Measurements from ENCODE around the gene PARVG. TPM values are rescaled to one million over a fixed set of nuclear protein-coding genes. Genes with fewer than 3 reads are reported as not detected.
"Not testable (repeated sequence)": the region's sequence is repeated elsewhere in the genome, so short reads cannot be mapped to it uniquely, and the experiment has no call there.

PARVG gene
- total RNA-seq, 2 donors from 2014 or later: 89.1 to 94.7 TPM

DNA sequence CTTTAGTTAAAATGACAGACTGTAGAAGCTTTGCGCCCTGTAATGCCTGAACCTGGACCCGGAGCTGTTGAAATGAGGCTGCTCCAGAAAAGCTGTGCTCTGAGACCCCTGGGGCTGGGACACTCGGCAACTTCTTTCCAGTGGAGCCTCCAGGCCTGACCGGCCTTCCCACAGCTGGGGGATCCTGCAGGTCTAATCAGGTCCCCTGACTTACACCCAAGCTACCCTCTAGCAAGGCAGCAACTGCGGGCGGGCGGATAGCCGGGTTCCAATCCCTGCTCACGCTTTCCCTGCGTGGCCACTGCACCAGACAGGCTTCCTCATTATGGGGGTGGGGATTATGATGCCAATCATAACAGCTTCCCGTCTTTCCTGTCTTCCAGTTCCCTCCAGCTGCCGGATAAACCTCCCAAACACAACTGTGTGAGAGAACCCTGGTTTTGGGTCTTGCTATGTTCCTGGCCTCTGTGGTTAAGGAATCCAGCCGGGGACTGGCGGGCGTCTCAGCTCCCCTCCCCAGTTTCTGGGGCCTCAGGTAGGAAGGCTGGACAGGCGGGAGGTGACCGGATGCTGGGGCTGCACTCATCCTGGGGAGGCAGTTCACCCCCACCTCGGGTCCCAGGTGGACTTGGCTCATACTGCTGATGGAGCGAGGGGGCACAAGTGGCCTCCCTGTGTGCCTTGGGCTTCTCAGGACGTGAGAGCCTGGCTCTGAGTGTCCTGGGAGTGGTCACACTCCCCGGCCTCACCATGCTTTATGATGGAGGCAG lies 38.6 kb downstream of the PARVG start:
- no peak overlapping the region for H3K27ac Mint-ChIP-seq
- no peaks in the 10 kb centered on the region for H3K9me3 ChIP-seq (ENCODE audit: control insufficient read depth, low read length, poor library complexity, severe bottlenecking)
- no peaks in the 10 kb centered on the region for H3K36me3 Mint-ChIP-seq (ENCODE audit: low read depth)
- H3K27me3 Mint-ChIP-seq: peaks cover 18% of the 10 kb centered on the region
- DNase-seq (no peak), ATAC-seq (no peak)
- H3K4me1 Mint-ChIP-seq: peaks cover 6% of the 10 kb centered on the region
- no peak overlapping the region for H3K4me3 Mint-ChIP-seq

GRCh38 chr22:44220727-44221680 lies 40.3 kb downstream of the PARVG start:
- ATAC-seq (no peak), DNase-seq (no peak)
- no peaks in the 10 kb centered on the region for H3K36me3 Mint-ChIP-seq (ENCODE audit: low read depth)
- H3K27ac Mint-ChIP-seq: no peak overlapping the region
- H3K9me3 ChIP-seq (ENCODE audit: control insufficient read depth, low read length, poor library complexity, severe bottlenecking): no peaks in the 10 kb centered on the region
- peaks cover 6% of the 10 kb centered on the region for H3K4me1 Mint-ChIP-seq
- H3K4me3 Mint-ChIP-seq: no peak overlapping the region
- H3K27me3 Mint-ChIP-seq: peaks cover 30% of the 10 kb centered on the region

DNA sequence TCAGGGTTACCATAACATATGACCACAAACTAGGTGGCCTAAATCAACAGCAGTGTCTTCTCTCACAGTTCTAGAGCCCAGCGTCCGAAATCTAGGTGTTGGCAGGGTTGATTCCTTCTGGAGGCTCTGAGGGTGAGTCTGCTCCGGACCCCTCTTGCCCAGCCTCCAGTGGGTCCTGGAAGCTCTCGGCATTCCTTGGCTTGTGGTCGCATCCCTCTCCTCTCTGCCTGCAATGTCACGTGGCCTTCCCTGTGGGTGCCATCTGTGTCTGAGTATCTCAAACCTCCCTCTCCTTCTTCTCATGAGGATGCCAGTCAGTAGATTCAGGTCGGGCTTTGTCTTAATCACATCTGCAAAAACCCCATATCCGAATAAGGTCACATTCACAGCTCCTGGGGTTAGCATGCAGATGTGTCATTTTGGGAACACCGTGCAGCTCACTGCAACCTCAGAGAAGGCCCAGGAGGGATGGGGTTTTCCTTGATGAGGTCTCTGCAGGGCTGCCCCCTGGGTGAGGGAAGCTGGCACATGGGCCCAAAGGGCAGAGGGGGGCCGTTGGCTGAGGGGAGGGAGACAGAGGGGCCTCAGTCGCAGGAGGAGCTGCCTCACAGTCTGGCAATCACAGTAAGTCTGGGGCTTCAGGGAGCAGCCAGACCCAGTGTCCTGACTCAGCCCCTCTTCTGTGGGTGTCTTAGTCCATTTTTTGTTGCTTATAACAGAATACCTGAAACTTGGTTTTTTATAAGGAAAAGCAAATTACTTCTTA lies 41.2 kb downstream of the PARVG start:
- peaks cover 35% of the 10 kb centered on the region for H3K27me3 Mint-ChIP-seq
- peaks cover 6% of the 10 kb centered on the region for H3K4me1 Mint-ChIP-seq
- no peak overlapping the region for H3K4me3 Mint-ChIP-seq
- H3K27ac Mint-ChIP-seq: no peak overlapping the region
- no peaks in the 10 kb centered on the region for H3K36me3 Mint-ChIP-seq (ENCODE audit: low read depth)
- H3K9me3 ChIP-seq (ENCODE audit: control insufficient read depth, low read length, poor library complexity, severe bottlenecking): no peaks in the 10 kb centered on the region
- DNase-seq (no peak), ATAC-seq (no peak)

DNA sequence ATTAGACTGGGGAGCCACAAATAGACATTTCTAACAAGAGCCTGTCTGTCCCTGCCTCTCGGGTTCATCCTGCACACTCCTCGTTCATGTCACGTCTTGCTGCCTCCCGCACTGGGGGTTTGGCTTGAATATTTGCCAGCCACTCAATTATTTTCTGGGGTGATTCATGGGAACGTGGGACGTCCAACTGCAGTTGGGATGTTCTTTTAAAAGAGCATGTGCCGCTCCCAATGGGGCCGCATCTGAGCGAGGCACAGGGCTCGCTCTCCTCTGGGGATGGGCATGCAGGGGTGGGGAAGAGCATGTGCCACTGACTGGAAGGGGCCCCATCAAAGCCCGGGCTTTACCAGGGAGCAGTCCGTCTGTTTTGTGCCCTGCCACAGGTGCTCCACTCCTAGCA lies 43.4 kb downstream of the PARVG start:
- no peak overlapping the region for H3K4me3 Mint-ChIP-seq
- H3K27ac Mint-ChIP-seq: no peak overlapping the region
- ATAC-seq (no peak), DNase-seq (no peak)
- H3K9me3 ChIP-seq (ENCODE audit: control insufficient read depth, low read length, poor library complexity, severe bottlenecking): no peaks in the 10 kb centered on the region
- no peaks in the 10 kb centered on the region for H3K36me3 Mint-ChIP-seq (ENCODE audit: low read depth)
- H3K27me3 Mint-ChIP-seq: peaks cover 35% of the 10 kb centered on the region
- peaks cover 6% of the 10 kb centered on the region for H3K4me1 Mint-ChIP-seq

- H3K27ac Mint-ChIP-seq: no peak overlapping the region
- H3K27me3 Mint-ChIP-seq: peaks cover 35% of the 10 kb centered on the region
- peaks cover 3% of the 10 kb centered on the region for H3K9me3 ChIP-seq (ENCODE audit: control insufficient read depth, low read length, poor library complexity, severe bottlenecking)
- no peak overlapping the region for H3K4me3 Mint-ChIP-seq
- H3K4me1 Mint-ChIP-seq: peaks cover 6% of the 10 kb centered on the region
- no peak for ATAC-seq
- no peak for DNase-seq
- no peaks in the 10 kb centered on the region for H3K36me3 Mint-ChIP-seq (ENCODE audit: low read depth)
Measured at GRCh38 chr22:44225091-44225689, 44.5 kb downstream of the PARVG start.

GRCh38 chr22:44225812-44226211 lies 45.1 kb downstream of the PARVG start:
- H3K9me3 ChIP-seq (ENCODE audit: control insufficient read depth, low read length, poor library complexity, severe bottlenecking): peaks cover 3% of the 10 kb centered on the region
- Mint-ChIP-seq H3K27ac (no peak overlapping the region), H3K4me1 (peaks cover 6% of the 10 kb centered on the region), H3K27me3 (peaks cover 35% of the 10 kb centered on the region), H3K4me3 (no peak overlapping the region), H3K36me3 (ENCODE audit: low read depth) (no peaks in the 10 kb centered on the region)
- no peak for ATAC-seq
- DNase-seq: no peak

- ATAC-seq (no peak), DNase-seq (no peak)
- Mint-ChIP-seq H3K27me3 (peaks cover 18% of the 10 kb centered on the region), H3K27ac (no peak overlapping the region), H3K4me1 (no peaks in the 10 kb centered on the region), H3K4me3 (no peak overlapping the region), H3K36me3 (ENCODE audit: low read depth) (no peaks in the 10 kb centered on the region)
- H3K9me3 ChIP-seq (ENCODE audit: control insufficient read depth, low read length, poor library complexity, severe bottlenecking): peaks cover 3% of the 10 kb centered on the region
Measured at GRCh38 chr22:44229331-44229730, 48.6 kb downstream of the PARVG start.

- H3K27ac Mint-ChIP-seq: no peak overlapping the region
- H3K36me3 Mint-ChIP-seq (ENCODE audit: low read depth): no peaks in the 10 kb centered on the region
- DNase-seq (no peak), ATAC-seq (no peak)
- H3K4me3 Mint-ChIP-seq: no peak overlapping the region
- peaks cover 17% of the 10 kb centered on the region for H3K27me3 Mint-ChIP-seq
- no peaks in the 10 kb centered on the region for H3K4me1 Mint-ChIP-seq
- H3K9me3 ChIP-seq (ENCODE audit: control insufficient read depth, low read length, poor library complexity, severe bottlenecking): peaks cover 3% of the 10 kb centered on the region
Measured at GRCh38 chr22:44229809-44230208, 49.1 kb downstream of the PARVG start.

DNA sequence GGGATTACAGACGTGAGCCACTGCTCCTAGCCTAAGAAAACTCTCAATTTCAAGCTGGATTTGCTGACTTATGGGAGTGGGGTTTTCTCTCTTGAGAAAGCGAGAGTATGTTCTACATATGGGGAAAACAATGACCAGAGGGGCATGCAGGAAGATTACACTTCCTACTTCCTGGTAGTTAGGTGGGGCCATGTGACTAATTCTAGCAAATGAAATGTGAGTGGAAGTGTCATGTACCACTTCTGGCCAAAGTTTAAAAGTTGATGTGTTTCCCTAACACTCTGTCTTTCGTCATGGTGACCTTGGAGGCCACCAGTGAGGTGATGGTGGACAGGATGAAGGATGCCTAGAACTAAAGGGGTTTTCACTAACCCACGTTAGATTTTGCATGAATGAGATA lies 50.5 kb downstream of the PARVG start:
- H3K4me3 Mint-ChIP-seq: no peak overlapping the region
- H3K27me3 Mint-ChIP-seq: peaks cover 3% of the 10 kb centered on the region
- ATAC-seq (no peak), DNase-seq (no peak)
- H3K27ac Mint-ChIP-seq: no peak overlapping the region
- no peaks in the 10 kb centered on the region for H3K4me1 Mint-ChIP-seq
- H3K36me3 Mint-ChIP-seq (ENCODE audit: low read depth): no peaks in the 10 kb centered on the region
- H3K9me3 ChIP-seq (ENCODE audit: control insufficient read depth, low read length, poor library complexity, severe bottlenecking): peaks cover 3% of the 10 kb centered on the region

DNA sequence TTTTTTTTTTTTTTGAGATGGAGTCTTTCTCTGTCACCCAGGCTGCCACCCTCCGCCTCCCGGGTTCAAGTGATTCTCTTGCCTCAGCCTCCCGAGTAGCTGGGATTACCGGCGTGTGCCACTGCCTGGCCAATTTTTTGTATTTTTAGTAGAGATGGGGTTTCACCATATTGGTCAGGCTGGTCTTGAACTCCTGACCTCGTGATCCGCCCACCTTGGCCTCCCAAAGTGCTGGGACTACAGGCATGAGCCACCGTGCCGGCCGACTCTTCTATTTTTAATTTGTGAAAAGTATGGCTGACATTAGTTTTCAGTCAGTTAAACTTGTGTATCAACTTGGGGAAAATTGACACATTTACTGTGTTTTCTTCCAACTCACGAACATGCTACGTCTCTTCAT lies 53.6 kb downstream of the PARVG start:
- not testable (repeated sequence) for H3K9me3 ChIP-seq (ENCODE audit: control insufficient read depth, low read length, poor library complexity, severe bottlenecking); H3K4me3 Mint-ChIP-seq; ATAC-seq; H3K36me3 Mint-ChIP-seq (ENCODE audit: low read depth); DNase-seq; H3K4me1 Mint-ChIP-seq; H3K27ac Mint-ChIP-seq
- peaks cover 11% of the 10 kb centered on the region for H3K27me3 Mint-ChIP-seq

GRCh38 chr22:44237290-44237689 lies 56.6 kb downstream of the PARVG start:
- no peak for ATAC-seq
- Mint-ChIP-seq H3K4me1 (no peaks in the 10 kb centered on the region), H3K27me3 (peaks cover 25% of the 10 kb centered on the region), H3K36me3 (ENCODE audit: low read depth) (peaks cover 2% of the 10 kb centered on the region), H3K4me3 (no peak overlapping the region), H3K27ac (no peak overlapping the region)
- no peak for DNase-seq
- H3K9me3 ChIP-seq (ENCODE audit: control insufficient read depth, low read length, poor library complexity, severe bottlenecking): no peaks in the 10 kb centered on the region

DNA sequence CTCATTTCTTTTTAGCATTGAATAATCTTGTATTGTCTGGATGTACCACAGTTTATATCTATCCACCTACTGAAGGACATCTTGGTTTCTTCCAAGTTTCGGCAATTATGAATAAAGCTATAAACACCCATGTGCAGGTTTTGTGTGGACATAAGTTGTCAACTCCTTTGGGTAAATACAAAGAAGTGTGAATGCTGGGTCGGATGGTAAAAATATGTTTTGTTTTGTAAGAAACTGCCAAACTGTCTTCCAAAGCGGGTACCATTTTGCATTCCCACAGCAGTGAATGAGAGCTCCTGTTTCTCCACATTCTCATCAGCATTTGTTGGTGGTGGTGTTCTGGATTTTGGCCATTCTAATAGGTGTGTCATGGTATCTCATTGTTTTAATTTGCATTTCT lies 60.4 kb downstream of the PARVG start:
- H3K36me3 Mint-ChIP-seq (ENCODE audit: low read depth): not testable (repeated sequence)

More for the DNA sequence above, 60.4 kb downstream of the PARVG start:
- not testable (repeated sequence) for ATAC-seq; H3K9me3 ChIP-seq (ENCODE audit: control insufficient read depth, low read length, poor library complexity, severe bottlenecking); H3K27ac Mint-ChIP-seq; DNase-seq; H3K4me1 Mint-ChIP-seq; H3K4me3 Mint-ChIP-seq
- H3K27me3 Mint-ChIP-seq: peaks cover 56% of the 10 kb centered on the region

Measured in T-helper 17 cell (primary cell).